IMR-90 (cell line): ENCODE results near the gene FAM174B. TPM values are rescaled to one million over a fixed set of nuclear protein-coding genes. Genes with fewer than 3 reads are reported as not detected.
A peak's percentile ranks its signal among the peaks of the same experiment; 100 is the strongest.

Source experiments
- ATAC-seq: fragments of 200-7000 bp; cut with Tn5 transposase; 2 replicates; pipeline ENCODE4 v1.9.1; 2020; ENCODE audit warnings: low read depth, mild to moderate bottlenecking, moderate library complexity
- BruUV-seq: library from RNA; stranded (reverse); fragments of 400-500 nt; replicated peaks from 2 replicates; lab custom pipeline; 2021; lab: Mats Ljungman, UMichigan
- CTCF ChIA-PET: fragments of 300-600 bp; formaldehyde crosslinking; extraction: SDS; loops from one replicate; lab custom pipeline; 2021; ENCODE audit warnings: antibody characterized with exemption; lab: Yijun Ruan, JAX
- POLR2A ChIA-PET: fragments of 300-600 bp; sonication (Branson Sonifier 250); formaldehyde crosslinking; loops from one replicate; lab custom pipeline; 2022; ENCODE audit warnings: antibody characterized with exemption; ENCODE audit not compliant: unreplicated experiment; lab: Charles Lee
- DNase-seq: peaks from one replicate; pipeline ENCODE4 v3.0.0; 2013
- H2AFZ ChIP-seq: replicated peaks from 2 replicates; pipeline ENCODE3; 2013; ENCODE audit warnings: low read length, mild to moderate bottlenecking; ENCODE audit not compliant: poor library complexity
- H2AK5ac ChIP-seq: 2 replicates; pipeline ENCODE4 v1.6.1; 2013; ENCODE audit warnings: low read depth, low read length, inconsistent platforms
- H2AK9ac ChIP-seq: replicated peaks from 2 replicates; pipeline ENCODE3; 2013; ENCODE audit warnings: mild to moderate bottlenecking, low read depth, low read length, moderate library complexity; ENCODE audit not compliant: poor library complexity
- H2BK120ac ChIP-seq: 2 replicates; pipeline ENCODE4 v1.6.1; 2013; ENCODE audit warnings: low read depth, low read length, inconsistent platforms
- H2BK15ac ChIP-seq: 3 replicates; pipeline ENCODE4 v1.6.1; 2013; ENCODE audit warnings: low read depth, low read length, inconsistent platforms
- H2BK20ac ChIP-seq: 2 replicates; pipeline ENCODE4 v1.6.1; 2013; ENCODE audit warnings: low read depth, mild to moderate bottlenecking, inconsistent platforms, low read length, moderate library complexity
- H2BK5ac ChIP-seq: 2 replicates; pipeline ENCODE4 v1.6.1; 2013; ENCODE audit warnings: mild to moderate bottlenecking, low read depth, low read length, inconsistent platforms; ENCODE audit not compliant: poor library complexity, severe bottlenecking
- H3K14ac ChIP-seq: replicated peaks from 2 replicates; pipeline ENCODE4 v1.6.1; 2013; ENCODE audit warnings: low read depth, low read length, inconsistent platforms
- H3K18ac ChIP-seq: 2 replicates; pipeline ENCODE4 v1.6.1; 2013; ENCODE audit warnings: low read depth, low read length, control low read depth
- H3K23ac ChIP-seq: 2 replicates; pipeline ENCODE4 v1.6.1; 2013; ENCODE audit warnings: low read depth, low read length, inconsistent platforms
- H3K27ac ChIP-seq: 2 replicates; pipeline ENCODE4 v1.5.1; 2013; ENCODE audit warnings: mild to moderate bottlenecking, control low read depth, low read length; ENCODE audit not compliant: insufficient read depth
- H3K27me3 ChIP-seq: 2 replicates; pipeline ENCODE4 v1.6.1; 2013; ENCODE audit warnings: low read length; ENCODE audit not compliant: control insufficient read depth, insufficient read depth
- H3K36me3 ChIP-seq: 2 replicates; pipeline ENCODE4 v1.6.1; 2013; ENCODE audit warnings: low read length, mixed read lengths; ENCODE audit not compliant: control insufficient read depth, insufficient read depth
- H3K4ac ChIP-seq: 2 replicates; pipeline ENCODE4 v1.6.1; 2013; ENCODE audit warnings: low read depth, low read length, inconsistent platforms
- H3K4me1 ChIP-seq: 2 replicates; pipeline ENCODE4 v1.6.1; 2013; ENCODE audit warnings: low read length, mixed read lengths; ENCODE audit not compliant: control insufficient read depth, insufficient read depth
- H3K4me2 ChIP-seq: 2 replicates; pipeline ENCODE4 v1.6.1; 2013; ENCODE audit warnings: low read depth, mild to moderate bottlenecking, control low read depth, low read length, moderate library complexity
- H3K4me3 ChIP-seq: 2 replicates; pipeline ENCODE4 v1.5.1; 2013; ENCODE audit warnings: low read depth, mild to moderate bottlenecking, control low read depth, low read length, moderate library complexity; ENCODE audit not compliant: insufficient read depth
- H3K56ac ChIP-seq: 2 replicates; pipeline ENCODE4 v1.6.1; 2013; ENCODE audit warnings: low read length, inconsistent platforms; ENCODE audit not compliant: insufficient read depth; ENCODE audit errors: extremely low read depth
- H3K79me1 ChIP-seq, 2 experiments: 2 replicates each; pipeline ENCODE4 v1.6.1; 2013; ENCODE audit warnings: low read length in 2 of 2, inconsistent platforms in 1 of 2, low read depth in 1 of 2
- H3K9ac ChIP-seq: 2 replicates; pipeline ENCODE4 v1.6.1; 2013; ENCODE audit warnings: low read depth, low read length, control low read depth
- H3K9me1 ChIP-seq: 2 replicates; pipeline ENCODE4 v1.6.1; 2013; ENCODE audit warnings: low read length, inconsistent platforms; ENCODE audit not compliant: insufficient read depth
- H3K9me3 ChIP-seq: 2 replicates; pipeline ENCODE4 v1.6.1; 2013; ENCODE audit warnings: low read length; ENCODE audit not compliant: control insufficient read depth, insufficient read depth
- H4K20me1 ChIP-seq: 2 replicates; pipeline ENCODE4 v1.6.1; 2013; ENCODE audit warnings: low read length, inconsistent platforms; ENCODE audit not compliant: insufficient read depth
- H4K5ac ChIP-seq: 2 replicates; pipeline ENCODE4 v1.6.1; 2013; ENCODE audit warnings: mild to moderate bottlenecking, low read depth, low read length, control low read depth
- H4K8ac ChIP-seq, 2 experiments: 2 replicates each; pipeline ENCODE4 v1.6.1; 2013; ENCODE audit warnings: low read depth in 2 of 2, low read length in 2 of 2, control low read depth in 1 of 2, inconsistent platforms in 1 of 2
- H4K91ac ChIP-seq: 2 replicates; pipeline ENCODE4 v1.6.1; 2013; ENCODE audit warnings: low read depth, low read length, inconsistent platforms; ENCODE audit not compliant: insufficient read depth
- BHLHE40 ChIP-seq: fragments of 150-350 bp; IDR thresholded peaks from 2 replicates; pipeline ENCODE4 v1.6.1; 2016; ENCODE audit warnings: mild to moderate bottlenecking, low read depth, low read length
- CEBPB ChIP-seq: IDR thresholded peaks from 2 replicates; pipeline ENCODE4 v1.6.1; 2012; ENCODE audit warnings: low read depth, low read length, improper control_type of control experiment
- CHD1 ChIP-seq: IDR thresholded peaks from 2 replicates; pipeline ENCODE4 v1.6.1; 2012; ENCODE audit warnings: low read depth, low read length, improper control_type of control experiment
- CTCF ChIP-seq: conservative IDR thresholded peaks from 2 replicates; pipeline ENCODE4 v1.5.1; 2012; ENCODE audit warnings: mild to moderate bottlenecking, low read depth, low read length, improper control_type of control experiment
- ELK1 ChIP-seq: fragments of 150-350 bp; IDR thresholded peaks from 2 replicates; pipeline ENCODE4 v1.6.1; 2016; ENCODE audit warnings: low read depth, mild to moderate bottlenecking, low read length, moderate library complexity, borderline replicate concordance
- FOS ChIP-seq: fragments of 150-350 bp; IDR thresholded peaks from 2 replicates; pipeline ENCODE4 v1.6.1; 2016; ENCODE audit warnings: low read depth, low read length
- MAFK ChIP-seq: IDR thresholded peaks from 2 replicates; pipeline ENCODE4 v1.6.1; 2012; ENCODE audit warnings: low read depth, low read length, improper control_type of control experiment
- MAZ ChIP-seq: IDR thresholded peaks from 2 replicates; pipeline ENCODE4 v1.6.1; 2012; ENCODE audit warnings: low read depth, mild to moderate bottlenecking, low read length, improper control_type of control experiment, moderate library complexity, borderline replicate concordance
- MXI1 ChIP-seq: IDR thresholded peaks from 2 replicates; pipeline ENCODE4 v1.6.1; 2012; ENCODE audit warnings: low read depth, mild to moderate bottlenecking, low read length, moderate library complexity, borderline replicate concordance
- NFE2L2 ChIP-seq: fragments of 150-350 bp; IDR thresholded peaks from 2 replicates; pipeline ENCODE4 v1.6.1; 2016; ENCODE audit warnings: low read depth, mild to moderate bottlenecking, low read length
- POLR2A ChIP-seq: IDR thresholded peaks from 2 replicates; pipeline ENCODE4 v1.6.1; 2012; ENCODE audit warnings: mild to moderate bottlenecking, low read depth, low read length
- RAD21 ChIP-seq: IDR thresholded peaks from 2 replicates; pipeline ENCODE4 v1.6.1; 2012; ENCODE audit warnings: low read length, improper control_type of control experiment
- RCOR1 ChIP-seq: IDR thresholded peaks from 2 replicates; pipeline ENCODE4 v1.6.1; 2012; ENCODE audit warnings: mild to moderate bottlenecking, low read length, improper control_type of control experiment; ENCODE audit not compliant: insufficient replicate concordance
- RFX5 ChIP-seq: IDR thresholded peaks from 2 replicates; pipeline ENCODE4 v1.8.0; 2012; ENCODE audit warnings: low read depth, mild to moderate bottlenecking, low read length, moderate library complexity
- SMC3 ChIP-seq: fragments of 150-350 bp; IDR thresholded peaks from 2 replicates; pipeline ENCODE4 v1.6.1; 2016; ENCODE audit warnings: low read depth, mild to moderate bottlenecking, antibody characterized with exemption, low read length, moderate library complexity
- WGBS, 2 experiments: methylation state at CpG; one replicate each; pipeline versions ENCODE4 v1.1.5 to v1.1.7; 2013; ENCODE audit warnings: missing lambda C conversion rate in 2 of 2; ENCODE audit not compliant: insufficient read length in 1 of 2; ENCODE audit errors: extremely low coverage in 2 of 2; 5-methylcytosine and 5-hydroxymethylcytosine counted together
- dilution Hi-C: fragments of 300-500 bp; cut with HindIII; formaldehyde crosslinking; loops from one replicate; pipeline ENCODE4 v1.14.3; 2018; ENCODE audit warnings: low sequenced_read_pairs; ENCODE audit not compliant: unreplicated experiment
- in situ Hi-C: fragments of 300-500 bp; cut with MboI; formaldehyde crosslinking; loops from 3 replicates; pipeline ENCODE4 v1.14.3; 2019; ENCODE audit warnings: low sequenced_read_pairs, inconsistent platforms, mixed read lengths
- intact Hi-C: fragments of 100-400 bp; cut with micrococcal nuclease; formaldehyde crosslinking; loops from 2 replicates; pipeline ENCODE4 v1.10.0; 2022
- polyA plus RNA-seq, 3 experiments: library from polyadenylated mRNA; depleted of rRNA; stranded (reverse); fragments of >200 nt; gene quantifications; 2 replicates each; pipeline ENCODE4 v1.2.3, GENCODE V29; 2012; ENCODE audit warnings: low replicate concordance in 1 of 3
- total RNA-seq: library from RNA; depleted of rRNA; stranded (reverse); fragments of >200 nt; gene quantifications from 2 replicates; pipeline ENCODE4 v1.2.3, GENCODE V29; 2012
- TF ChIP-seq, protein P1 (sequence below): fragments of 150-350 bp; IDR thresholded peaks from 2 replicates; pipeline ENCODE4 v1.6.1; 2017; ENCODE audit warnings: mild to moderate bottlenecking, antibody characterized with exemption, low read length, low read depth

FAM174B gene
- total and polyA plus RNA-seq, 2 of the 4 experiments (the other 2 are of a cell fraction): 0.18 to 0.56 TPM

DNA sequence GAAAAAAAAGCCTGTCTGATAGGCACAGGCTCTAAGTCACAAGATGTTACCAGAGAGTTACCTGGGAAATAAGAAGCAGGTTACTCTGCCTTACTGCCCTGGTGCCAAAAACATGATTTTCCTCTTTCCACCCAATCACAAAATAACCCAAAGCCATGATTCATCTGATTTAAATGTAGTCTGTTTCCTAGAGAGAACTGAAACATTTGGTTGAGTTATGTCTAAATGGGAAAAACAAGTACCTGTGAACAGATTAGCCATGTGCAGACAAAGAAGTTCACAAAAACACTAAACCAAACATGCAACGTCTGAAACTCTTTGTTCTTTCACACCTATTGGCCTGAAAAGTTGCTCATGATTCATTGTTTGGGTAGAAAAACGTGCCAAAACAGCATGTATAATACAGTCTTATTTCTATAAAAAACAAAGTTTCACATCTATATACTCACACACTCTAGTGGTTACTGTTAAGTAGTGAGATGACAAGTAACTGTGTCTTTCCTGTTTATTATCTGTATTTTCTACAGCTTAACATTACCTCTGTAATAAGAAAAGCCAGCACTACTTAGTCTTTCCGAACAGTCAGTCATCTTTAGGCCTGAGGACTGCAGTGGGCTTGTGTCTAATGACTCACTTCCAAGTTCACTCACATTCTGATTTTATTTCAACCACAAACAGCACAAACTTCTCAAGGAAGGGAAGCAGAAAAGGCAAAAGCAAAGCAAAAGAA, 30.2 kb downstream of the FAM174B start:
- Histone ChIP-seq H3K18ac (no peak overlapping the region), H3K9ac (no peak overlapping the region), H3K27ac (no peak overlapping the region), H4K91ac (no peak overlapping the region), H3K79me1 (no peaks in the 10 kb centered on the region), H3K4me3 (no peak overlapping the region), H2AK9ac (no peak overlapping the region), H2AFZ (no peak overlapping the region), H3K36me3 (no peaks in the 10 kb centered on the region), H4K8ac (no peak overlapping the region), H3K9me1 (no peaks in the 10 kb centered on the region), H2BK20ac (no peak overlapping the region), H3K14ac (no peak overlapping the region), H2BK5ac (no peak overlapping the region), H3K4me2 (no peak overlapping the region), H2AK5ac (no peak overlapping the region), H3K23ac (no peak overlapping the region), H3K9me3 (no peaks in the 10 kb centered on the region), H4K5ac (no peak overlapping the region), H2BK15ac (no peak overlapping the region), H4K20me1 (no peaks in the 10 kb centered on the region), H3K27me3 (no peaks in the 10 kb centered on the region), H3K4ac (no peak overlapping the region), H3K4me1 (peaks cover 1% of the 10 kb centered on the region; the same call in 1 of the 2 replicates), H3K56ac (no peak overlapping the region), H2BK120ac (no peak overlapping the region)
- no peak; the same call in 1 of the 2 replicates for ATAC-seq
- CTCF ChIA-PET: no interaction called here
- DNase-seq: peak; percentile 42
- POLR2A ChIA-PET: no interaction called here
- in situ Hi-C loops: no loop called here
- dilution Hi-C loops: no loop called here
- TF ChIP-seq RFX5: no peak
- TF ChIP-seq NFE2L2: no peak
- TF ChIP-seq MAZ: no peak
- no peak for TF ChIP-seq FOS
- TF ChIP-seq MXI1: no peak
- no peak for TF ChIP-seq MAFK
- no peak for TF ChIP-seq SMC3
- no peak for TF ChIP-seq POLR2A
- no peak for TF ChIP-seq CTCF
- TF ChIP-seq ELK1: no peak
- TF ChIP-seq CEBPB: no peak
- no peak for TF ChIP-seq CHD1
- TF ChIP-seq, protein P1, sequence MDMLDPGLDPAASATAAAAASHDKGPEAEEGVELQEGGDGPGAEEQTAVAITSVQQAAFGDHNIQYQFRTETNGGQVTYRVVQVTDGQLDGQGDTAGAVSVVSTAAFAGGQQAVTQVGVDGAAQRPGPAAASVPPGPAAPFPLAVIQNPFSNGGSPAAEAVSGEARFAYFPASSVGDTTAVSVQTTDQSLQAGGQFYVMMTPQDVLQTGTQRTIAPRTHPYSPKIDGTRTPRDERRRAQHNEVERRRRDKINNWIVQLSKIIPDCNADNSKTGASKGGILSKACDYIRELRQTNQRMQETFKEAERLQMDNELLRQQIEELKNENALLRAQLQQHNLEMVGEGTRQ: no peak
- TF ChIP-seq BHLHE40: no peak
- no peak for TF ChIP-seq RAD21
- TF ChIP-seq RCOR1: no peak
- no TSS peak for BruUV-seq
- WGBS, 2 experiments: no CpG with 5 or more reads among the region's 3 CpGs
- intact Hi-C loops: no loop called here
